ENCODE measurements around the gene TRMT61A. TPM values are rescaled to one million over a fixed set of nuclear protein-coding genes. Genes with fewer than 3 reads are reported as not detected.

TRMT61A gene
- total and polyA plus RNA-seq, 2 of the 13 experiments (the other 11 are each of a cell fraction or from before 2014, with no cell fraction given): 6.5 to 13.6 TPM

- TF ChIP-seq ZNF562 (CRISPR knock-in tag; IDR thresholded peaks at IDR 0.05; ENCODE audit: borderline replicate concordance): no peak
- TF ChIP-seq CBFB (CRISPR knock-in tag; IDR thresholded peaks at IDR 0.05): no peak
- no peak for TF ChIP-seq MAFK (conservative IDR thresholded peaks at IDR 0.05 in 1 of 2, IDR thresholded peaks at IDR 0.05 in 1 of 2; ENCODE audit: low read length in 2 of 2)
- TF ChIP-seq ZNF563 (CRISPR knock-in tag; IDR thresholded peaks at IDR 0.05): no peak
- TF ChIP-seq, protein P1, sequence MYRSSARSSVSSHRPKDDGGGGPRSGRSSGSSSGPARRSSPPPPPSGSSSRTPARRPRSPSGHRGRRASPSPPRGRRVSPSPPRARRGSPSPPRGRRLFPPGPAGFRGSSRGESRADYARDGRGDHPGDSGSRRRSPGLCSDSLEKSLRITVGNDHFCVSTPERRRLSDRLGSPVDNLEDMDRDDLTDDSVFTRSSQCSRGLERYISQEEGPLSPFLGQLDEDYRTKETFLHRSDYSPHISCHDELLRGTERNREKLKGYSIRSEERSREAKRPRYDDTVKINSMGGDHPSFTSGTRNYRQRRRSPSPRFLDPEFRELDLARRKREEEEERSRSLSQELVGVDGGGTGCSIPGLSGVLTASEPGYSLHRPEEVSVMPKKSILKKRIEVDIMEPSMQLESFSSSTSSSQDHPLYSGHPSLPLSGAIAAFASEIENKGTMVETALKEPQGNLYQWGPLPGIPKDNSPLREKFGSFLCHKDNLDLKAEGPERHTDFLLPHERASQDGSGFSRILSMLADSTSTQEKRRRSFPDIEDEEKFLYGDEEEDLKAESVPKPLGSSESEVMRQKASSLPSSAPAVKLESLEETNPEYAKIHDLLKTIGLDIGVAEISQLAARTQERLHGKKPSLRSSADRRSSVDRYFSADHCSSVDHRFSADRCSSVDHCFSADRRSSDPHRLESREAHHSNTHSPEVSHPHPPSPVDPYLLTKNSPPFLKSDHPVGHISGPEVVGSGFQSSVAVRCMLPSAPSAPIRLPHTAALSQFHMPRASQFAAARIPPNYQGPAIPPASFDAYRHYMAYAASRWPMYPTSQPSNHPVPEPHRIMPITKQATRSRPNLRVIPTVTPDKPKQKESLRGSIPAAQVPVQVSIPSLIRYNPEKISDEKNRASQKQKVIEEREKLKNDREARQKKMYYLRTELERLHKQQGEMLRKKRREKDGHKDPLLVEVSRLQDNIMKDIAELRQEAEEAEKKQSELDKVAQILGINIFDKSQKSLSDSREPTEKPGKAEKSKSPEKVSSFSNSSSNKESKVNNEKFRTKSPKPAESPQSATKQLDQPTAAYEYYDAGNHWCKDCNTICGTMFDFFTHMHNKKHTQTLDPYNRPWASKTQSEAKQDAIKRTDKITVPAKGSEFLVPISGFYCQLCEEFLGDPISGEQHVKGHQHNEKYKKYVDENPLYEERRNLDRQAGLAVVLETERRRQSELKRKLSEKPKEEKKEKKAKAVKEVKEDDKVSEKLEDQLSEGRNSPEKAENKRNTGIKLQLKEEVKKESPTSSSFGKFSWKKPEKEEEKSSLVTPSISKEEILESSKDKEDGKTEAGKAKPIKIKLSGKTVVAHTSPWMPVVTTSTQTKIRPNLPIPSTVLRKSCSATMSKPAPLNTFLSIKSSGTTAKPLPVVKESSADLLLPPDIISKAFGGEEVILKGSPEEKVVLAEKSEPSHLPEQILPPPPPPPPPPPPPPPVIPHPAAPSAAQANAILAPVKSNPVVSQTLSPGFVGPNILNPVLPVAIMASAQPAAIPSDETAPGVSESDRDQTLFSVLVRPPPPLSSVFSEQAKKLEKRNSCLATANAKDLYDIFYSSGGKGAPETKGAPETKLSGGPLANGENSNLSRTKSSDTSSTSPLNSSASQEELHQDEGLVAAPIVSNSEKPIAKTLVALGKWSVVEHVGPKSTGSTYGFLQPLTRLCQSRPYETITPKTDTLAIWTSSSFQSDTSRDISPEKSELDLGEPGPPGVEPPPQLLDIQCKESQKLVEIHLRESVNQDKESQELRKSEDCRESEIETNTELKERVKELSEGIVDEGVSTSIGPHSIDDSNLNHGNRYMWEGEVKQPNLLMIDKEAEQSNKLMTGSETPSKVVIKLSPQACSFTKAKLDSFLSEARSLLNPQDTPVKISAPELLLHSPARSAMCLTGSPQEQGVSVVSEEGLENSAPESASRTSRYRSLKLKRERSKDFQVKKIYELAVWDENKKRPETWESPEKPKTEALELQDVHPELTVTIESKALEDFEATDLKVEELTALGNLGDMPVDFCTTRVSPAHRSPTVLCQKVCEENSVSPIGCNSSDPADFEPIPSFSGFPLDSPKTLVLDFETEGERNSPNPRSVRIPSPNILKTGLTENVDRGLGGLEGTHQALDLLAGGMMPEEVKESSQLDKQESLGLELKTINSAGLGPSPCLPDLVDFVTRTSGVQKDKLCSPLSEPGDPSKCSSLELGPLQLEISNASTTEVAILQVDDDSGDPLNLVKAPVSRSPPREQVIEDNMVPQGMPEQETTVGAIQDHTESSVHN (CRISPR knock-in tag; IDR thresholded peaks at IDR 0.05): no peak
- no peak for TF ChIP-seq ZNF567 (CRISPR knock-in tag; IDR thresholded peaks at IDR 0.05; ENCODE audit: borderline replicate concordance)
- TF ChIP-seq RAD51 (IDR thresholded peaks at IDR 0.05; ENCODE audit: borderline replicate concordance): no peak
- no peak for TF ChIP-seq ZNF564 (CRISPR knock-in tag; IDR thresholded peaks at IDR 0.05)
- TF ChIP-seq ZNF784 (CRISPR knock-in tag; IDR thresholded peaks at IDR 0.05; ENCODE audit: borderline replicate concordance): no peak
- TF ChIP-seq NFIB (CRISPR knock-in tag; IDR thresholded peaks at IDR 0.05; ENCODE audit: borderline replicate concordance): no peak
- TF ChIP-seq SKI (IDR thresholded peaks at IDR 0.05; ENCODE audit: partially characterized antibody): no peak
- no peak for TF ChIP-seq SCMH1 (CRISPR knock-in tag; IDR thresholded peaks at IDR 0.05; ENCODE audit: borderline replicate concordance)
- TF ChIP-seq ZNF275 (CRISPR knock-in tag; IDR thresholded peaks at IDR 0.05; ENCODE audit: borderline replicate concordance): no peak
- TF ChIP-seq, protein P2, sequence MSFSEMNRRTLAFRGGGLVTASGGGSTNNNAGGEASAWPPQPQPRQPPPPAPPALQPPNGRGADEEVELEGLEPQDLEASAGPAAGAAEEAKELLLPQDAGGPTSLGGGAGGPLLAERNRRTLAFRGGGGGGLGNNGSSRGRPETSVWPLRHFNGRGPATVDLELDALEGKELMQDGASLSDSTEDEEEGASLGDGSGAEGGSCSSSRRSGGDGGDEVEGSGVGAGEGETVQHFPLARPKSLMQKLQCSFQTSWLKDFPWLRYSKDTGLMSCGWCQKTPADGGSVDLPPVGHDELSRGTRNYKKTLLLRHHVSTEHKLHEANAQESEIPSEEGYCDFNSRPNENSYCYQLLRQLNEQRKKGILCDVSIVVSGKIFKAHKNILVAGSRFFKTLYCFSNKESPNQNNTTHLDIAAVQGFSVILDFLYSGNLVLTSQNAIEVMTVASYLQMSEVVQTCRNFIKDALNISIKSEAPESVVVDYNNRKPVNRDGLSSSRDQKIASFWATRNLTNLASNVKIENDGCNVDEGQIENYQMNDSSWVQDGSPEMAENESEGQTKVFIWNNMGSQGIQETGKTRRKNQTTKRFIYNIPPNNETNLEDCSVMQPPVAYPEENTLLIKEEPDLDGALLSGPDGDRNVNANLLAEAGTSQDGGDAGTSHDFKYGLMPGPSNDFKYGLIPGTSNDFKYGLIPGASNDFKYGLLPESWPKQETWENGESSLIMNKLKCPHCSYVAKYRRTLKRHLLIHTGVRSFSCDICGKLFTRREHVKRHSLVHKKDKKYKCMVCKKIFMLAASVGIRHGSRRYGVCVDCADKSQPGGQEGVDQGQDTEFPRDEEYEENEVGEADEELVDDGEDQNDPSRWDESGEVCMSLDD (CRISPR knock-in tag; IDR thresholded peaks at IDR 0.05; ENCODE audit: borderline replicate concordance): no peak
These were observed 6.1 kb upstream of the TRMT61A start, which contains the start of gene CKB (continued) for GRCh38 chr14:103522649-103523574.
